ENCODE results near the gene DNASE1L2. TPM values are rescaled to one million over a fixed set of nuclear protein-coding genes. Genes with fewer than 3 reads are reported as not detected.

DNASE1L2 gene
- total and polyA plus RNA-seq, 2 of the 8 experiments (the other 6 are each of a cell fraction or from before 2014, with no cell fraction given): 0.35 to 0.97 TPM

- H3K23me2 ChIP-seq (ENCODE audit: low read depth, low read length): no peaks in the 10 kb centered on the region; the same call in 1 of the 2 replicates
- no peak overlapping the region for H4K5ac ChIP-seq (ENCODE audit: insufficient read length, low read depth, low read length)
- FAIRE-seq: no peak
- no peak overlapping the region for H3K23ac ChIP-seq (ENCODE audit: insufficient read length)
- no peaks in the 10 kb centered on the region for H3K9me3 ChIP-seq (ENCODE audit: insufficient read depth in 2 of 2, low read depth in 1 of 2, low read length in 1 of 2)
- no peak overlapping the region for H3K56ac ChIP-seq (replicated peaks; ENCODE audit: insufficient read length, low read depth, low read length)
- no peak overlapping the region for H3K9ac ChIP-seq (replicated peaks in 1 of 4; ENCODE audit: extremely low read depth in 1 of 4, low read depth in 3 of 4, low read length in 3 of 4)
- peaks cover 9% of the 10 kb centered on the region for H3K79me1 ChIP-seq (ENCODE audit: low read depth, low read length)
- no peak overlapping the region for H3K27ac ChIP-seq (ENCODE audit: low read depth, low read length)
- H3K4me2 ChIP-seq (ENCODE audit: insufficient read depth in 1 of 2, low read depth in 2 of 2, low read length in 2 of 2): no peak overlapping the region
- H3K79me2 ChIP-seq (ENCODE audit: control insufficient read depth in 1 of 2, insufficient read depth in 2 of 2, low read length in 2 of 2): peaks cover 0 to 7% of the 10 kb centered on the region in 2 experiments; a peak in 2 of 4 replicates
- CTCF ChIA-PET (ENCODE audit: partially characterized antibody): interaction anchor here (0.6 to 1.2 kb wide), 3 partner anchors 156 to 270 kb away, joined by 3 read pairs; partner anchors contain the start of gene CCNF
- no peak overlapping the region for H3K4ac ChIP-seq (replicated peaks; ENCODE audit: insufficient read length, low read depth, low read length)
- H4K20me1 ChIP-seq (replicated peaks in 1 of 2; ENCODE audit: control insufficient read depth in 1 of 2, insufficient read depth in 2 of 2, low read length in 2 of 2): peaks cover 3 to 18% of the 10 kb centered on the region in 2 experiments
- no peak overlapping the region for H2BK12ac ChIP-seq (ENCODE audit: low read depth, low read length)
- H2BK5ac ChIP-seq (ENCODE audit: low read depth, low read length): no peak overlapping the region
- POLR2A ChIA-PET (ENCODE audit: partially characterized antibody): interaction anchor here (0.8 to 2.4 kb wide), 9 partner anchors 11 to 316 kb away, joined by 3 to 9 read pairs (median 3); partner anchors contain the start of genes DNASE1L2 and E4F1
- no peak overlapping the region for H2AFZ ChIP-seq (ENCODE audit: low read length)
- H3K36me3 ChIP-seq (ENCODE audit: control insufficient read depth in 2 of 4, insufficient read depth in 4 of 4, low read length in 3 of 4): no peaks in the 10 kb centered on the region
- H2BK120ac ChIP-seq (replicated peaks; ENCODE audit: low read depth, low read length): no peak overlapping the region
- WGBS, 2 experiments (ENCODE audit: extremely low coverage in 1 of 2, insufficient coverage in 1 of 2, insufficient read length in 1 of 2, insufficient replicate concordance in 2 of 2, low coverage in 1 of 2, low lambda C conversion rate in 2 of 2, missing lambda C conversion rate in 1 of 2): 90% methylated on average over 10 of the region's 10 CpGs; no CpG with 5 or more reads in 1 of the 2 experiments
- no peaks in the 10 kb centered on the region for H3K27me3 ChIP-seq (replicated peaks in 1 of 4; ENCODE audit: control insufficient read depth in 3 of 4, extremely low read depth in 1 of 4, insufficient read depth in 3 of 4, low read length in 3 of 4)
- H2BK20ac ChIP-seq (ENCODE audit: low read length): no peak overlapping the region
- H3K4me3 ChIP-seq (ENCODE audit: extremely low read depth in 1 of 4, insufficient read depth in 2 of 4, low read depth in 3 of 4, low read length in 4 of 4): no peak overlapping the region
- H3K4me1 ChIP-seq (replicated peaks in 1 of 4; ENCODE audit: control insufficient read depth in 3 of 4, insufficient read depth in 4 of 4, low read length in 3 of 4): peaks cover 0 to 2% (median under 1%) of the 10 kb centered on the region in 4 experiments; a peak in 2 of 7 replicates
- no peak overlapping the region for H4K8ac ChIP-seq (ENCODE audit: extremely low read depth, insufficient read depth, low read length)
- H4K91ac ChIP-seq (replicated peaks; ENCODE audit: insufficient read length, low read length): no peak overlapping the region
- H2BK15ac ChIP-seq (ENCODE audit: low read length): no peak overlapping the region
- no peak overlapping the region for H3K18ac ChIP-seq (ENCODE audit: extremely low read depth, low read length)
- no peak overlapping the region for H2AK5ac ChIP-seq (ENCODE audit: low read depth, low read length)
- no peak for DNase-seq (ENCODE audit: low read depth in 1 of 2, low spot score in 2 of 2)
- no peak overlapping the region for H3K14ac ChIP-seq (ENCODE audit: insufficient read length)
- TF ChIP-seq RBBP5 (IDR thresholded peaks at IDR 0.05; ENCODE audit: borderline replicate concordance, low read depth, low read length) (no peak), POU5F1 (IDR thresholded peaks at IDR 0.05; ENCODE audit: low read depth, low read length) (no peak), JUN (IDR thresholded peaks at IDR 0.05; ENCODE audit: low read depth, low read length) (no peak), JUND (IDR thresholded peaks at IDR 0.05; ENCODE audit: low read length) (no peak), ASH2L (IDR thresholded peaks at IDR 0.05; ENCODE audit: low read length) (no peak), SRF (IDR thresholded peaks at IDR 0.05; ENCODE audit: low read depth, low read length) (no peak), CBX5 (IDR thresholded peaks at IDR 0.05; ENCODE audit: low read depth, low read length) (no peak), KDM4A (IDR thresholded peaks at IDR 0.05; ENCODE audit: low read depth, low read length, severe bottlenecking) (no peak), CHD1 (IDR thresholded peaks at IDR 0.05; ENCODE audit: low read depth, low read length) (no peak), SP1 (IDR thresholded peaks at IDR 0.05; ENCODE audit: low read depth, low read length) (no peak), TBP (IDR thresholded peaks at IDR 0.05; ENCODE audit: low read depth, low read length) (no peak), RAD21 (IDR thresholded peaks at IDR 0.05 in 1 of 2, conservative IDR thresholded peaks at IDR 0.05 in 1 of 2; ENCODE audit: low read depth in 2 of 2, low read length in 2 of 2) (no peak), SP4 (IDR thresholded peaks at IDR 0.05; ENCODE audit: low read length) (no peak), TAF7 (optimal IDR thresholded peaks at IDR 0.05; ENCODE audit: borderline replicate concordance, low read depth, low read length) (no peak)
- TF ChIP-seq, protein P1, sequence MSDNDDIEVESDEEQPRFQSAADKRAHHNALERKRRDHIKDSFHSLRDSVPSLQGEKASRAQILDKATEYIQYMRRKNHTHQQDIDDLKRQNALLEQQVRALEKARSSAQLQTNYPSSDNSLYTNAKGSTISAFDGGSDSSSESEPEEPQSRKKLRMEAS (IDR thresholded peaks at IDR 0.05): no peak
Observed at GRCh38 chr16:2273931-2274330, 37.7 kb downstream of the DNASE1L2 start.

Measured in H1 (cell line).